ENCODE results near the gene PRKG1.
"Not testable (repeated sequence)": the region's sequence is repeated elsewhere in the genome, so short reads cannot be mapped to it uniquely, and the experiment has no call there.

Gene PRKG1

DNA sequence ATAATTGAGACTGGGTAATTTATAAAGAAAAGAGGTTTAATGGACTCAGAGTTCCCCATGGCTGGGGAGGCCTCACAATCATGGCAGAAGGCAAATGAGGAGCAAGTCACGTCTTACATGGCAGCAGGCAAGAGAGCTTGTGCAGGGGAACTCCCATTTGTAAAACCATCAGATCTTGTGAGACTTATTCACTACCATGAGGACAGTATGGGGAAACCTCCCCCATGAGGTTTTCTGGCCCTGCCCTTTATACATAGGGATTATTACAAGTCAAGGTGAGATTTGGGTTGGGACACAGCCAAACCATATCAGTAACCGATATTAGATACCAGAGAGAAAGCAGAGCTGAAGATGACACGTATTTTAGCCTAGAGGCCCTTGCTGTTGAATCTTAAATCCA lies 267.5 kb downstream of the PRKG1 start:
- peak; percentile 3 for DNase-seq

DNA sequence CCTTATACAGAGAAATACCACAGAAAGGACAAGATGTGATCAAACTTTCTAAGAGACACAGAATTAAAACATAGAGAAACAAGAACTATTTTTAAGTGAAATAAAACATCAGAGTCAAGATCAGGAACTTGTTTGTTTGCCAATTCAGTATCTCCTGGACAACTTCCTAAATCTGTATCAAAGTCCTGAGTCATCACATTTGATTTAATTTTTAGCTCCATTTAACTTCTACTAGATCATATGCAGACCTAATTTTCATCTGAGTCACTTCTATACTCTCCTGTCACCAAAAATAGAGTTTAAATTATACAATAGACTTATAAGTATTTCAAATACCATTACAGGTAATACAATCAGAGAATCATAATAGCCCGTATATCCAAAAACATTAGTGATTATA lies 268.1 kb downstream of the PRKG1 start:
- no peak for DNase-seq

DNA sequence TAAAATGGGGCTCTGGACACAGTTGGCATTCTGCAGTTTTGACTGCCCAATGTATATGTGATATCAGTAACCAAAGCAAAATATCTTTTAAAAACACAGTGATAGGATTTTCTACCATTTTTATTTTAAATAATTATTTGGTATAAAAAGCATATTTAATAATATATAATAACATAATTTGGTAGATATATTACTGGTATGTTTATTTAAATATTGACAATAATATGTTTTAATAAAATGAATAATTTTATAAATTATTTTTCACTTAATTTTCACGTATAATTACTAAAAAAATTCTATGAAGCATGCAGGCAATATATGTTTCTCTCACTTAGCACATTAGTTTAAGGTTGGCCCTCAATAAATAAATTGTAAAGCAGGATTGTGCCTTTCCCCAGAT lies 269.1 kb downstream of the PRKG1 start:
- DNase-seq = no peak

DNA sequence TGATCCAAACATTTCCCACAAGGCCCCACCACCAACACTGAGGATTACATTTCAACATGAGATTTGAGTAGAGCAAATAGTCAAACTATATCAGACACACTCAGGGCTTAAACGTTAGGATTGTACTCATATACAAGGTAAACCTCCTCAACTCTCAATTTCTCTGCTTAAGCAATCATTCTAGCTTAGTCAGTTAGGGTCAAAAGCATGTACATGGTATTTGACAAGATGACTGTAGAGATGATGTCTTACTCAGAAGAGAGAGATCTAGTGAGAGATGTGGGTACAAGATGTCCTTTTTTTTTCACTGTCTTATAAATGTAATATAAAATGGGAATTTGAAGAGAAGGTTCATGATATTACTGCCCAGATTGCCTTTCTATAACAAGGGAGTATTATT lies 270.1 kb downstream of the PRKG1 start:
- DNase-seq = no peak

DNA sequence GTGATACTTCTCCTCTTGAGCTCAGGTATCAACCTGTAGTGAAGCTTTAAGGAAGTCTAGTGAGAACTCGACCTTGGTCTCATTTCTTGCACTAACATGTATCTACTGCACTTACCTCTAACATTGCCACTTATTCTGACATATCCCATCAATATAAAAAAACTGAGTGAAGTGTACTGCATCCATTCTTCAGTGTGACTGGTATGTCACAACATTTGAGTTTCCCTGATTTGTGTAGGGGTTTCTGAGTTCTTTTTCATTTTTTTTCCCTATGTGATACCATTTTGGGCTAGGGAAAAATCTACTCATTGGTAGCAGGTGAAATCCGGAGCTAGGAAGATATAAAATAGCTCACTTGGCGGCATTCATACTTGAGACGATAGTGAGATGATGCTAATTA lies 274.3 kb downstream of the PRKG1 start:
- DNase-seq = no peak

DNA sequence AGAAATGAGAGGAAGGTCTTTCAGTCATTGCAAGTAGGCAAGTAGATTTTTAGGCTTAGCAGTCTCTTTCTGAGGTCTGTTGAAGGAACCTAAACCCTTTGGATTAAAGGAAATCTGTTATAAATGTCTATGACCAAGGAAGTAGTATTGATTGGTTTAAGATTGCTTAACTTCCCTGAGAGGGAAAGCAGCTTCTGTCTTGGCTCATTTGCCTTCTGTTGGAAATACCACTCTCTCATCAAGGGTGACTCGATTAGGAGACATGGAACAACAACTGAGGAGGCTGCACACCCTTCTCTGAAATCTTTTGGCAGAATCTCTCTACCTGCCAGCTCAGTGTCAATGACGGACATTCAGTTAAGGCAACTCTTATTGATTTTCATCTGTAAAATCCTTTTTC lies 282.9 kb downstream of the PRKG1 start:
- DNase-seq = no peak

DNA sequence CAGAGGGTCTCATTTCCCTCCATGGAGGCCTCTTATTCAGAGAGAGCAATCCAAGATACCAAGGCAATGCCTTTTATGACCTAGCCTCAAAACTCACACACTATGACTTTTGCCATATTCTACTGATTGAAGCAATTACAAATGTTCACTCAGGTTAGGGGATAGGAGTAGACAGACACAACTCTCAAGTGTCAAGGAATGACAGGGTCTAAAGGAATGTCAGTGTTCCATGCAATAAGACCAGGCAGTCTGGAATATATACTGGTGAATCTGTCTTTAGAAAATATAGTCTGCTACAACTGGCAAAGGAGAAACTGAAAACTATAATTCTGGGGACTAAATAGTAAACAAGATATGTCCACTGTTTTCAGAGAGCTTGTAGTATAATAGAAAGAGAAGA lies 283.9 kb downstream of the PRKG1 start:
- no peak for DNase-seq

DNA sequence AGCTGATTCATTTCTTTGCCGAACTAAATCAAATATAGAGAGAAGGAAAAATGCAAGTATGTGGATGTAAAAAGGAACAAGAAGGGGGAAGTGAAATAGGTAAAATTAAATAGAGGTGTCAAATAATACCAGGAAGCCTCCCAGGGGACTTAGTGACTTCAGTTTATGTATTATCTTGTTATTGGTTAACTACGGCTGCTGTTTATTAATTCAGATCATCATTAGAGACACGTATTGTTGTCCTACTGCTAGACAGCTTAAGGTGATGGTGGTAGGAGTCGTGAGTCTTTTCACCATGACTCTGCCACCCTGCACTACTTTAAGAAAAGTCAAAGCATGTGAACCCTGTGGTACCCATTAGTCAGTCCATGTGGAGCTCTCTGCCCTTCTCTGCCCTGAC lies 289.1 kb downstream of the PRKG1 start:
- DNase-seq = no peak

DNA sequence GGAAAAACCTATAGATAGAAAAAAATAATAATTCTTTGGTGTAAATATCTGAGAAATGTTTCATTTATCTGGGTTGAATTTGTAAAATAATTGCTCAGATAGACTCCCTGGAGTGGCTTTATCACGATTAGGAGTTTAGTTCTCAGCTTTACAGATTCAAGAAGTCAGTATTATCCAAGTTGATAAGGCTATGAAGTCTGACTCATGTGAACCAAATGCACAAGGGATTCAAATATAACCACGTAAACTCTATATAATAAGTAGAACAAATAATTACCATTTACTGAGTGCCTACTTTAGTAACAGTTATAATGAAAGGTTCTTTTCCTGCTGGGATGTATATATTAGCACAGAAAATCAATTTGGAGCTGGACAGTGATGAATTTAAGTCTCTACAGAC lies 290.4 kb downstream of the PRKG1 start:
- no peak for DNase-seq

DNA sequence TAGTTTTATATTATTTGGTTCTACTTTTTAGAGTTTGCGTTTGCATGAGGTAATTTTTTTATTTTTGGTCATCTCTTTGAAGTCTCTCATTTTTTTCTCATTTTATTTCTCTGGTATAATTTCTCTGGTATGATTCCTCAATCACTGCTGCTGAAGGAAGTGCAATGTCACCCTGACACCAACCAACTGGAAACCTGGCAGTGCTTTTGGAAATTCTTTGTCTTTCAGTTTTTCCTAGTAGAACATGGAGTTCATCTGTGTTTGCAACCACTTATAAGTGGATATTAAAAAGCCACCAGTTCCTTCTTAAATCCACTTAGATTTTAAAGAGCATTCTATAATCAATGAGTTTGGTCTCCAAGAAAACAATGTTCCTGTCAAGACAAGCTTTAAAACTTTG lies 291.8 kb downstream of the PRKG1 start:
- DNase-seq = no peak

DNA sequence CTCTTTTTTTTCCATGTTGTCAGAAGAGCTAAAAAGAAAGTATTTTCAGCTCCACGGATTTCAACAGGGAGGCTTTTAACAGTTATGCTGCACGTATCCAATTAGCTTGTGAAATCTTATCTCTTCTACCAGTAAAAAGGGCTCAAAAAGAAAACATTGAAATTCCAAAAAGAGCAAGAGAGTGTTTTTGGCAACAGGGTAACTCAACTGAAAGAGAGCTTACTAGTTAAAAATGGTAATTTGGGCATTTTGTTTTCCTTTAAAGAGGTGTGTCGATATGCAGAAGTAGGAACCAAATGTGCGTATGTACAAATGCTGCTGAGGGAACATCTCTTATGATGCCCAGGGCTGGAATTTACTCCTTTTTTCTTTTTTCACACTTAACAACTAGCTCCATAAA lies 292.8 kb downstream of the PRKG1 start:
- DNase-seq = no peak

DNA sequence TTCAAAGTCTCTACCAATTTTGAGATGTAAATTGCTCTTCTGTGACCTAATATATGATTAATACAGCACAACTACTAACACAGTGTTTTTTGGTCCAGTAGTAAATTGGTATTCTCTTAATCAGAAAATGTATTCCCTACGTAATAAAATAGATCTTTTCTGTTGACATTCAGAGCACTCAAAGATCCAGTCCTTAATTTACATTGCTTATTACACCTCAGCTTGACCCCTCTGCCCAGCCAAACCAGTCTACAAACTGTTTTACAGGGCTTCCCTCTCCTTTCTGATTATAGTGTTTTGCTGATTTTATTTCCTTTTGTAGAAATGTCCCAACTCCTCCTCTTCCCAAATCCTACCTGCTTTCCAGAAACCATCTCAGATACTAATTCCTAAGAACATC lies 293.4 kb downstream of the PRKG1 start:
- DNase-seq = no peak

DNA sequence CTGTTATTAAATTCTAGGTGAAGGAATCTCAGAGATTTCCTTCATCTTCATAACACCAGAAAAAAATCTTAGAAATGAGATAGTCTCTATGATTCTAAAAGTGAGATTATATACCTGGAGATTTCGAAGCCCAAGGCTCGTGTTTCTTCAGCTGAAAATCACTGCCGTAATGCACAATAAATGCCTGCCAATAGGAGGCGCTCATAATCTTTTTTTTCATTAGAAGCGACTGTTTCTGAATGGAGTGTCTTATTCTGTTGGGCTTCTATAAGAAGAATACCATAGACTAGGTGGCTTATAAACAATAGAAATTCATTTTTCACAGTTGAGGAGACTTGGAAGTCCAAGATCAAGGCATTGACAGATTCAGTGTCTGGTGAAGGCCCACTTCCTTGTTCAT lies 294.7 kb downstream of the PRKG1 start:
- no peak for DNase-seq

DNA sequence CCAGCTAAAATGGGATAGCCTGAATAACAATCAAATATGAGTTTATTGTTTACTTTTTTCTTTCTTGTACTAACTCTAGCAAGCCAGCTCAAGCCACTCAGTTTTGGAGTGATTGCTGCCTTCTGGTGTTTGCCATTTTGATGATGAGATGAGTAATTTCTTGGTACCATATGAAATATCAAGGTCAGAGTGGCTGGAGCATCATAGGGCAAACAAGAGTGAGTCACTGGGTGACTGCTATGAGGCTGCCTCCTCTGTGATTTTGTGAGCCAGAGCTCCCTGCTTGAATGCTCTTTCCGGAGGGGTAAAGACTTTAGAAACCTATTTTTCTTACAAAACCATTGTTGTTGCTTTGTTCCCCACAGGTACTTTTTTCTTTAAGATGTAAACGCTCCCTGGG lies 295.6 kb downstream of the PRKG1 start:
- no peak for DNase-seq

DNA sequence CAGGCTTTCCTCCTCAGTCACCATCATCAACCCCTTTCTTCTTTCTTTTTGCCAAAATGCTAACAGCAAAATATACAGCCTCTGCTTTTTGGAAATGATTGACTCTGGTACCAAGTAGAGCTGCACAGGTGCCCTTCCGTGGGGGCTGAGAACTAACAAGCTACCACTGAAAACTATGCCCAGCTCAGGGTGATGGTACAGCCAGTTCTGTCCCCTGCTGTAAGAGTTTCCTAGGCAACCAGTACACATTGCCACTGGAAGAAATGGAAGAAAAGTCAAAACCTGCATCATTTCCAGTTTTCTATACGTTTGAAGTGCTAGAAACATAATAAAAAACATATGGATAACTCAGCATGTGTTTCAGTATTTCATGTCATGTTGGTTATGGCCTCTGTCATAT lies 297.5 kb downstream of the PRKG1 start:
- DNase-seq = no peak

DNA sequence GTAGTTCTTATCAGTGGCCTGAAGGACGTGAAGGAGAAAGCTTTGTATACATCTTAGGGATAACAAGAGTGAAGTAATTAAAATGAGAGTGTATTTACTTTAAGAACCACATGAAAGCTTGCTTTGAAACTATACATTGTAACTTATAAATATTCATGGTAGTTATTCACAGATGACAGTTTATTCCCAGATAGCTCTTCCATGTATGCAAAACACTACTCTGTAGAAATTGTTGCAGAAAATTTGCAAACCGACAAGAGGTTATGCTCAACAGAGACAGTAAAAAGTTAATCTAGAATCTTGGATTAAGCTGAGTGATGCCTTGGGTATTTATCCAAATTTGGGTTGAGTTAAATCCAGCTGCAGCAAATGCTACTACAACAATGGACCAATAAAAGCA lies 301.5 kb downstream of the PRKG1 start:
- DNase-seq = no peak

DNA sequence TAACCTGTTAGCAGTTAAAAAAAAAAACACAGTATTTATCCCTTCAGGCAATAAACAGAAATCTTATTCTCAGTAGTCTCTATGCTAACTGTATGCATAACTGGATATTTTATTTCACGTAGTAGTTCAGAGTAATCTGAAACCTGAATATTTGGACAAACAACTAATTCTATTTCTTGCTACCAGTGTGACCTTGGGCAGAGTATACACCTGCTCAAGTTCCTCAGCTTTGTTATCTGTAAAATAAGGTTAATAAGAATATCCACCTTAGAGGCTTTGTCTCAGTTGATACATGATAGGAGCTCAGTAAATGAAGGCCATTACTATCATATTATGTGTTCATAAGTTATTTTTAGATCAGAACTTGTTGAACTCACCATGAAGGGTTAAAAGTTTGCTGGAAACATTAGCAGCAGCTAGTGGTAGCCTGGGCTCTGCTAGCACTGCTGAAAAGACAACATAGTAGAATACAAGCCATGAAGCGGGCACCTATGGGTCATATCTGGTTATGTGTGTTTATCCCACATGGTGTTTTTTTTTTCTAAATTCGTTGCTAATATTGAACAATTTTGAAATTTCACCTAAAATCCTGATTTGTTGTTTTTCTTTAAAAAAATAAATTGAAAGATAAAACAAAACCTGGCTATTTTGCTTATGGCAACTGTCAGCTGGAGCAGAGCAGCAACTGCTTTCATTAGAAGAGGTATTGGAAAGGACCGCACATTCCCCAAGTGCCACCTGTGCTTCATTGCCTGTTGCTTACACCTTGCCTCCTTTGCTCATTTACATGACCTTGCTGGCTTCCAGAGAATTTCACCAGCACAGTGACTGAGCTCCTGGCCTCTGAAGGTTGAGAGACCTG lies 303.0 kb downstream of the PRKG1 start:
- DNase-seq = no peak

DNA sequence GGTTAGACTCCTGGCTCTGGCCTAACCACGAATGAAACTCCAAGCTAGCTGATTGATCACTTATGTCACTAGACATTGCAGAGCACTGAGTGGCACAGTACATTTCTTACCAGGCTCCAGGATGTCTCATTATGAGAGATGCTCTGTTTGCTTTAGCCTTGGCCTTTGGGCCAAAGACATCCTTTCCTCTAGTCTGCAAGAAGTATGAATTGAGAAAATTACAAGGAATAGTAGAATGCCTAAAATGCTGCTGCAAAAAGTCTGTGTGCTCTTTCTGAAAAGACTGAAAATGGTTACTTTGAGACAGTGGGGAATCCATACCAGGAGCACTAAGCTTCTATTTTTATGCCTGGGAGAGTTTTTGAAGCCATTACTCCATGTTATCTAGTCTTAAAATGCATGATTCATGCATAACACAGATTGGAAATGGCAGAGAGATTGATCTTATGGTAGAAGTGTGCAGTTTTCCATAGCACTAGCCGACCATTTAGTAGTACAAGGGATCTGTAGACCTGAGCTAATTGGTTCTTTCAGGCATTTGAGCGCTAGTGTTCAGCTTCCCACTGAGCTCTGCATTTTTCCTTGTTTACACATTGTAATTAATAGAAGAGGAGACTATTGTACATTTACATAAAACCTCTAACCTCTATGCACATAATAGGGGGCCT lies 303.8 kb downstream of the PRKG1 start:
- no peak for DNase-seq

DNA sequence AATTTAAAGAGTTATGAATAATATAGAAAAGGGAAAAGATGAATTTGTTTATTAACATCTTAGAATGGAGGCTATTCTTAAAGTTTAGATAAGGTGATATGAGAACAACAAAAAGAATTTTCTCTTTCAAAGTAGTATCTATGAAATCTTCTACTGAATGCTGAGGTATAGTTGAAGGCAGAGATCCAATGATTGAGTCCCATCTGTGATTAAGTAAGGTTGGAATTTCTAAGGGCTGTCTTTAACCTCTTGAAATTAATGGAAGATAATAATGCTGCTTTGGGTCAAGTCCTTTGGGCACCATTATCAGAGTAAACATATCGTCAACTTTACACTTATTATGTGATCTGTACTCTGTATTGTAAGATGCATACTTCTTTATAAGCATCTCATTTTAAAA lies 307.9 kb downstream of the PRKG1 start:
- no peak for DNase-seq

DNA sequence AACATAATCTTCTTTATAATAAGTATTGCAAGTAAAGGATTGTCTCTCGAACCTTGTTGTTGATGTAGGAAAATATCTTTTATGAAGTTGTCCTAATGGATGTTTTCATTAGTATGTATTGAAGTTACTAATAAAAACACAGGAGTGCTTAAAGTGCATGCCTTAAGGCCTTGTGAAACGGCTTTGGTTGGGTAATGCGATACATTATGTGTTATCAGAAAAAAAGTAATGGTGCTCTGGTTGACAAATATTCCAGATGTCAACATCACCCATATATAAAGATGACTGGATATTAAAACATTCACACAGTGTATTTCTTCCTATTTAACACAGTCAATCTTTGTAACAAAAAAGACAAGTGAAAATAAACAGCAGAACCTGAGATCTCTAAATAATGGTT lies 310.7 kb downstream of the PRKG1 start:
- DNase-seq = no peak

DNA sequence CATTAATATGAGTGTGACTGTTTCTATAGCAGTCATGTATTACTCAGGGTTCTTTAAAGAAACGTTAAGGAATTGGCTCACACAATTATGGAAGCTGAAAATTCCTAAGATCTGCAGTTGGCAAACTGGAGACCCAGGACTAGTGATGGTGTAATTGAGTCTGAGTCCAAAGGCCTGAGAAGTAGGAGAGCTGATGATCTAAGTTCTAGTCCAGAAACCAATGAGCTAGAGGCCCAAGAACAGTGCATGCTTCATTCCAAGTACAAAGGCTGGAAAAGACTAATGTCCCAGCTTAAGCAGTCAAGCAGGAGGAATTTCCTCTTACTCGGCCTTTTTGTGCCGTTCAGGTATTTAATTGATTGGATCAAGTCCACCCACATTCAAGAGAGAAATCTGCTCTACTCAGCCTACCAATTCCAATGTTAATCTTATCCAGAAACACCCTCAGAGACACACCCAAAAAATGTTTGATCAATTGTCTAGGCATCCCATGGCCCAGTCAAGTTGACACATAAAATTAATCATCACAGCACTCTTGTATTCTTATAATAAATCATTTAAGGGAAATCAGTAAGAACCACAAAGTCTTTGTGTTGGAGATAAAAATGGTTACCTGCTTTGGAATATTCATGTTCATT lies 312.1 kb downstream of the PRKG1 start:
- DNase-seq = no peak

DNA sequence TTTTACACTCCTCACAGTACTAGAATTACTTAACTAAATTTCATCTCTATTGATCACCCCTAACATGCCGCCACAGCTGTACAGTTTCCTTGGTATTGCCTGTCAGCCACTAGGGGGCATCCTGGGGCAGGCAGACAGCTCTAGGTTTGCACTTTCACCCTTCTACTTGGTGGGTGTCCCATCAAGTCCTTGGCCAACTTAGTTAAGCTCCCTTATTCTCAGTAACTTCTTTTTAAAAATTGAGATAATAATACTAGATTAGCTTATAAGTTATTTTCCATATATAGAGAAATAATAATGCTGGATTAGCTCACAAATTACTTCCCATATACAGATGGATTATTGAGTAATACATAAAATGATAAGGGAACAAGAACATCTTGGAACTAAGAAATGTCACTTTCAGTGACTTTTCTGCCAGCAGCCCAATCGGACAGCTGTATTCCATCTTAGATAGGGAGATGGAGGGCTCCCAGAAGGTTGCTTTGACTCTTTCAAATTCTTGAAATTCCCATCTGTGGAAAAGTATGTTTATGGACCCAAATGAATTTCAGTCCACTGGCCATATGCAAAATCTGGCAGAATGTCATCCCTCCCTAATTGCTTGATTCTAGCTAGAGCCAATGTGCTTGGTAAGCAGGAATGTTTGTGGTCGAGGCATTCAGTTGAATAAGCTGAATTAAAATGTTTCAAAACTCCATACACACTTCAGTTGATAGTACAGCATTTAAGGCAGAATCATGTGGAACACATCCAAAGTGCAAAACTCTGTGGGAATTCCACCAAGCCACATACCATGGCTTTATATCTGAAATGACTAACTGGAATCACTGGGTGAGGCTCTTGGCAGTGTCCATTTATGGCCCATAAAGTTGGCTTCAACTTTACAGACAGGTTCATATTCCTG lies 315.4 kb downstream of the PRKG1 start:
- peak; percentile 17 for DNase-seq

DNA sequence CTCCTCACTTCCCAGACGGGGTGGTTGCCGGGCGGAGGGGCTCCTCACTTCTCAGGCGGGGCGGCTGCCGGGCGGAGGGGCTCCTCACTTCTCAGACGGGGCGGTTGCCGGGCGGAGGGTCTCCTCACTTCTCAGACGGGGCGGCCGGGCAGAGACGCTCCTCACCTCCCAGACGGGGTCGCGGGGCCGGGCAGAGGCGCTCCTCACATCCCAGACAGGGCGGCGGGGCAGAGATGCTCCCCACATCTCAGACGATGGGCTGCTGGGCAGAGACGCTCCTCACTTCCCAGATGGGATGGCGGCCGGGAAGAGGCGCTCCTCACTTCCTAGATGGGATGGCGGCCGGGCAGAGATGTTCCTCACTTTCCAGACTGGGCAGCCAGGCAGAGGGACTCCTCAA lies 318.7 kb downstream of the PRKG1 start:
- not testable (repeated sequence) for DNase-seq

Measured in CD4-positive, alpha-beta T cell treated with Interleukin-12 subunit alpha and Interleukin-12 subunit beta, for 1 hour (primary cell).